ENCODE data around the gene CCDC54.

Gene CCDC54

DNA sequence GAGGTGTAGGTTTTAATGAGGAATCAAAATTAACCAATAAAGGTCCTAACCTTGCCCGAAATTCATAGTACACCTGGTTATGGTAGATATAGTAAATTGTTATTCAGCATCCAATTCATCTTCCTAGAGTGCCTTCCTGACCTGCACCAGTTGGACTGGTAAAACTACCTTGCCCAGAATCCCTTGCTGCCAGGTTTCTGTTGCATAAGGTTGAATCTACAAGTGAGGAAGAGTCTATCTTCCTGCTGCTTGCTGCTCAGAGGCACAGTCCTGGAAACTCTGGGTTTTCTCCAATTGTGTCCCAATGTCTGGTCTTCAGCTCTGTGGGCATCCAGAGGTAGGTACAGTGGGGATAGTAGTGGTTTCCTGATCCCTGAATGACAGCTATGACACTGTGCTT lies 17.3 kb downstream of the CCDC54 start:
- DNase-seq = no peak

DNA sequence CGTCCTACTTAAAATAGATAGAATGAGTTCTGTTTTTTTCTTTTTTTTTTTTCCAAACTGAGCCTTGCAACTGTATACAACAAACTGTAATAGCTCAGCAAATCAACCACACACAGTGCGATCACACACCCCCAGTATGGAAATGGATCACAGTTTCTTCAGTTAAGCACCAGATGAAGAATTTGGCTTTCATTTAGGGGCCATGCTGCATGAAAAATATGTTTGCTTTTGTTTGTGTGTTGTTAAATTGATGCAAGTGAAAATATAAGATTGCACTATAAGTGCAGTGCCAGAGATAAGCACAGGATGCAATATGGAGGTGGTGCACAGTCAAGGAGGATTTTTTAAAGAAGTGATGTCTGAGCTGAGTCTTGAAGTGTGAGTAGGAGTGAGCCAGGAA lies 17.8 kb downstream of the CCDC54 start:
- no peak for DNase-seq

DNA sequence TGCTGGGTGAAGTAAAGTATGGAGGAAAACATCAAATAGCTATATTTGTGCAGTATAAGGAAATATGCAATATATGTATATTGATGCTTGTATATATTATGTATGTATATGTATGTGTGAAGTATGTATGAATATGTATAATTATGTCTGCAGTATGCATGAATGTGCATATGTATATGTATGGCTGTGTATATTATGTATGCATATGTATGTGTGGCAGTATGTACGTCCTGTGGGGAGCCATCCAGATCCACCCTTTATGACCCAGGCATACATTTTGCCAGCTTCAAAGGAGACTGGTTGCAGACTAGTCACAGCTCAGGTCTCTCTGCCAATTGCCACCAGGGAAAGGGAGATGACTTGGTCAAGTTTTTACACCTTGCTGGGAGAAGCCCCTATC lies 24.1 kb downstream of the CCDC54 start:
- no peak for DNase-seq

DNA sequence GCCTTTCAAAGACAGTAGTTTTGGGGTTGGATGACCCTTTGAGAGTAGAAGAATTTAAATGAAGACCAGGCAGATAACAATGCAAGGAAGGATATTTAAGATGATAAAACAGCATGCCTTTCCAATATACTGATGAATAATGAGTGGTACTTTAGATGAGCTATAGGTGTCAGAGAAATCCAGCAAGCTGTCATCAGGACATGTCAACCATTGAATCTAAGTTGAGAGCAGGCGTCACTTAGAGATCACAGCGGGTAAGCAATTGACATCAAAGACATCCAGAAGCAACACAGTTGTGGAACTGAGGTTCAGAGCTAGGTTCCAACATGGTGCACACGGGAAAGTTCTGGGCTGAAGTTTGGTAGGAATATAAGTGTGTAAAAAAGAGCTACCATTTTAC lies 25.0 kb downstream of the CCDC54 start:
- DNase-seq = no peak

DNA sequence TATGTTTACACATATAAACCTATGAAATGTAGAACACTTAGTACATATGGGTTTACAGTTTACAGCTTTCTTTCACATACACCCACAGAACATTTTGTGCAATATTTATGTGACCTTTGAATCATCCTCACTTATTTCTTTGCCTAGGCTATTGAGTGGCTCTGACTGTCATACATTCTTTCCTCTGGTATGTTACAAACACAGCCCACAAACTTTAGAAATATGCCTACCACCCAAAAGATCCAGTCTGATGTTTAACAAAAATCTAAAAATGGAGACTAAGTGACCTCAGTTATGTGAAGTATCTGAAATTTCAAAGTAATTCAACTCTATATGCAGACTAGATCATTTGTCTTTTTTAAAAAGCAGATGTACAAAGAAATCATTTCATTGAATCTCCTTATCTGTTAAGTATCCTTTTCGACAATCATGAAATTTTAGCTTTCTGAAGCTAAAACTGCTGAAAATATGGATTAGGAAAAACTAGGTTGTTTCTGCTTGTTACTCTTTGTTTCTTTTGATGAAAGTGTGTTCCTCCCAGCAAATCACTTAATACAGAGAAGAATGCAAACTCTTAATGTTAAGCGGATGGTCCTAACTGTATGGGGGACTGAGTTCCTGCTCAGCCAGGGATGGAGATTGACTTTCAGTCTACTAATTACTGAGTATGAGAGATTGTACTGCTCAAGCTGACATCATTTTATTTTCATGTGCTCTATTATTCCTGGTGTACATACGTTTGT lies 27.7 kb downstream of the CCDC54 start:
- DNase-seq = no peak

- no peak for DNase-seq
Measured at GRCh38 chr3:107407355-107407754, 30.1 kb downstream of the CCDC54 start.

DNA sequence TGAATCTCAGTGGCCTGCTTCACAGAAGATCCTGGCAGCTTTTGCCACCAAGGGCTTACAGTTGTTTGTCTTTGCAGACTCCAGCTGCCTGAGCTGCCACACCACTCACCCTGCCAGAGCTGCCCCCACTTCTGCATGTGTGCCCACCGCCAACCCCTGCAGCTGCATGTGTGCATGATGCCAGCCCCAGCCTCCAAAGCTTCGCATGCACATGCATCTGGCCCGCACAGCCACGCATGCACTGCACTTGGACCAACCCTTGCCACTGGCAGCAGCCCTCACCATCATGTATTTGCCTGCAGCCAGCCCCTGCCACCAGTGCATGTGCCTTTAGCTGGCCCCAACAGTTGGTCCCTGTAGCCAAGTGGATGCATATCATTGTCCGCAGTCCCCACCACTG lies 31.3 kb downstream of the CCDC54 start:
- DNase-seq = no peak

GRCh38 chr3:107409365-107409764 lies 32.1 kb downstream of the CCDC54 start:
- DNase-seq = no peak

DNA sequence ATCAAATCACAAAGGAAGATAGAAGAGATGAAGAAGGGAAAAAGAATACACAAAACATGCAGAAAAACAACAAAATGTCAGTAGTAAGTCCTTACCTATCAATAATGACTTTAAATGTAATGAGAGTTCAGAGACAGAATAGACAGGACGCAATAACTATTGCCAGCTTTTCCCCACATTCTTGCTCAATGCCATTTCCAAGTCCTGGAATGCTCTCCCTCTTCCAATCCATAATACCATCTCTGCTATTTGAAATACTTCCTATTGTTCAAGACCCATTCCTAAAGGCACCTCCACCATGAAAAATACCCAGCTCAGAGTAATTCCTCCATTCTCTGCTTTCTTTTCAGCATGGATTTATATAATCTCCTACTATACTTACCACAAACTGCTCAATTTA lies 33.4 kb downstream of the CCDC54 start:
- DNase-seq = no peak

GRCh38 chr3:107411056-107411455 lies 33.8 kb downstream of the CCDC54 start:
- DNase-seq = no peak

GRCh38 chr3:107411779-107412178 lies 34.5 kb downstream of the CCDC54 start:
- DNase-seq = no peak

DNA sequence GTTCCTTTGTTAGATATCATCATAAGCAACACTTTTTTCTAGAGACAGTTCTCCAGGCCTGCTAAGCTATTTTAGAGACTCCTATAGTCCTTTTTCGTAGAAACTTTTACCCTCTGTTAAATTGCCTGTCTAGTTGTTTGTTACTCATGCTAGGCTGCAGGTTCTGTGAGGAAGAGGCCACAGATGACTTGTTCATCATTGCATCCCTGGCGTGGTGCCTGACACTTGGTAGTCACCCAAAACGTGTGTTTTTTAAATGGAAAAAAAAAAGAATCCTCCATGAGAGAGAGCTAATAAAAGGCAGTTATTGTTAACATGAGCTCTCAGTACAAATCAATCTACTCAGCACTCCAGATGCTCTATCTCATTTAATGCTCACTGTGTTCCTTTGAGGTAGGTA lies 35.1 kb downstream of the CCDC54 start:
- DNase-seq = no peak

DNA sequence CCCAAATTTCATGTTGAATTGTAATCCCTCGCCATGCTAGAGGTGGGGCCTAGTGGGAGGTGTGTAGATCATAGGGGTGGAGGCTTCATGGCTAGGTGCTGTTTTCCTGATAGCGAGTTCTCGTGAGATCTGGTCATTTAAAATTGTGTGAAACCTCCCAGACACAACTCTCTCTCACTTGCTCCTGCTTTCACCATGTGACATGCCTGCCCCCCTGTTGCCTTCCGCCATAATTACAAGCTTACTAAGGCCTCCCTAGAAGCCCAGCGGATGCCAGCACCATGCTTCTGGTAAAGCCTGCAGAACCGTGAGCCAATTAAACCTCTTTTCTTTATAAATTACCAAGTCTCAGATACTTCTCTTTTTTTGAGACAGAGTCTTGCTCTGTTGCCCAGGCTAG lies 36.0 kb downstream of the CCDC54 start:
- no peak for DNase-seq

GRCh38 chr3:107414325-107414964 lies 37.2 kb downstream of the CCDC54 start:
- DNase-seq = no peak

DNA sequence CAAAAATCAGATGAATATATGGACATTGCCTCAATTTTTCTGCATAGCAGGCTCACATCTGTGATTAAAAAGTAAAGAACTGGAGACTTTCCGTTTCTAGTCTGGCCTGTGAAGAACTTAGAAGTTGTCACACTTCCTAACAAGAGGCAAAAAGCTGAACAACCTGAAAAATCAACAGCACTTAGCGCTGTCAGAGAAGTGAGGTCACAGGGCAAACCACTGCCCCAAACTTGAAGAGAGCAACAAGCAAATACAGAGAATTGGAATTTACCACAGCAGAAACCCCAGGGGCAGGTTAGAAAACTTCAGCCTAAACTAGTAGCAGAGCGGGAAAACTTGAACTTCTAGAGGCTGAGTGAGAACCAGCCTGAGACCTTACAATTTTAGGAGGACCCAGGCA lies 38.9 kb downstream of the CCDC54 start:
- no peak for DNase-seq

GRCh38 chr3:107416886-107417285 lies 39.6 kb downstream of the CCDC54 start:
- DNase-seq = no peak

DNA sequence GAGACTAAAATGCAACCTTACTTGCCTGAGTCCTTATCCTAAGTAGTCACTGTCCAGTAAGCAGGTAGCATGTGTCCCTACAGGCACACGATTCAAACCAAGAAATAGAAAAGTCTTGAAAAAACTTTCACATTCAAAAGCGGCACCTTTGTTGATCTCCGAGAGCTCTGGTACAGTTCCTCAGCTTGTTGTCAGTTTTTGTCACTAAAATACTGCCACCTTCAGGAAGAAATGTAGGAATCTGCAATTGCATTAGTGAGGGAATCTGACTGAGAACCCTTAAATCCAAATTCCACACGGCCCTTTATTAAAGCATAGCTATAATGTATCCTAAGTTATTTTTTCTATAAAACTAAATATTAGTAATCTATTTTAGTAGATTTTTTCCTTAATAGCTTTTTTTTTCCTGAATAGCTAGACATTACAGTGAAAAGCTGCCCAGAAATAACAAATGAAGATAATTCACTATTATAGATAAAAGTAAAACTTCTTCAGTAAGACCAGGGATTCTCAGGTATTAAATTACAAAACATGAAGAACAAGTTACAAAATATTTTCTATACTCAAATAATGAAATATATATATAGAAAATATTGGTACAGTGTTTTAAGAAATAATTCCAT lies 44.0 kb downstream of the CCDC54 start:
- peak in 1 of 2 donors; percentile 63 for DNase-seq

GRCh38 chr3:107421881-107422280 lies 44.6 kb downstream of the CCDC54 start:
- DNase-seq = no peak

GRCh38 chr3:107425033-107425432 lies 47.8 kb downstream of the CCDC54 start:
- DNase-seq = no peak

DNA sequence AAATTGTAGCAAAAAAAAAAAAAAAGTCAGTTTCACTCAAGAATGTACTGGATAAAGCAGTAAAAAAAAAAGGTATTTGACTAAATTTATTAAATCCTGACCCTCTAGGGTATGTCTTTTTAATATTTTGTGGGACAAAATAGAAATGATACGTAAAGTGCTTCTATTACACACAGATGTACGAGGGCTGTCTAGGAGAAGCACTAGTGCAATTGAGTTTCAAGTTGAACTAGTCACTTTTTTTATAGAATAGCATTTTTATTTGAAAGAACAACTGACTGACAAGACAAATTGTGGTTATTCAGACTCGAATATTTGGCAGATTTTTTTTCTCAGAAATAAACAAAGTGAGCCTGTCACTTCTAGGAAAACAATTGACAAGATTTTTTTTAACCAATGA lies 49.0 kb downstream of the CCDC54 start:
- DNase-seq = no peak

All from bone marrow (tissue), 2 donors.